NB4 (cell line): Measurements from ENCODE around the gene TRIM38.

Source experiments
- DNase-seq: peaks from one replicate; pipeline ENCODE4 v3.0.0; 2010; ENCODE audit warnings: low read depth
- H3K4me3 ChIP-seq: one replicate; pipeline ENCODE4 v1.5.1; 2011; ENCODE audit warnings: mild to moderate bottlenecking, low read depth, low read length, moderate library complexity
- CTCF ChIP-seq: IDR thresholded peaks from one replicate; pipeline ENCODE4 v1.5.1; 2012; ENCODE audit warnings: low read depth, low read length
- MAX ChIP-seq: IDR thresholded peaks from 2 replicates; pipeline ENCODE4 v1.6.1; 2011; ENCODE audit warnings: low read depth, low read length
- MYC ChIP-seq: IDR thresholded peaks from 2 replicates; pipeline ENCODE4 v1.6.1; 2011; ENCODE audit warnings: low read depth, low read length
- POLR2A ChIP-seq: IDR thresholded peaks from 2 replicates; pipeline ENCODE4 v1.6.1; 2011; ENCODE audit warnings: mild to moderate bottlenecking; ENCODE audit not compliant: insufficient read length; ENCODE audit errors: extremely low read depth

TRIM38 gene

GRCh38 chr6:25973923-25974555 lies 11.4 kb downstream of the TRIM38 start:
- no peak for TF ChIP-seq POLR2A
- H3K4me3 ChIP-seq, result no peak overlapping the region
- DNase-seq, result no peak

GRCh38 chr6:25975923-25976560 lies 13.4 kb downstream of the TRIM38 start:
- H3K4me3 ChIP-seq, result no peak overlapping the region
- no peak for DNase-seq

GRCh38 chr6:25980935-25981334 lies 18.3 kb downstream of the TRIM38 start:
- no peak for DNase-seq
- TF ChIP-seq POLR2A, result no peak
- no peak for TF ChIP-seq MYC
- TF ChIP-seq MAX, result no peak
- no peak for TF ChIP-seq CTCF
- no peak overlapping the region for H3K4me3 ChIP-seq

More at GRCh38 chr6:25975923-25976560, 13.4 kb downstream of the TRIM38 start:
- TF ChIP-seq POLR2A (no peak), MAX (no peak), MYC (no peak), CTCF (no peak)

GRCh38 chr6:25981568-25982263 lies 19.1 kb downstream of the TRIM38 start:
- H3K4me3 ChIP-seq, result no peak overlapping the region
- no peak for DNase-seq
- TF ChIP-seq MAX (no peak), CTCF (no peak), MYC (no peak), POLR2A (no peak)

GRCh38 chr6:25984265-25984664 lies 21.7 kb downstream of the TRIM38 start:
- DNase-seq, result no peak
- H3K4me3 ChIP-seq, result no peak overlapping the region
- no peak for TF ChIP-seq MYC
- TF ChIP-seq MAX, result no peak

- H3K4me3 ChIP-seq, result no peak overlapping the region
- DNase-seq, result no peak
- no peak for TF ChIP-seq CTCF
- no peak for TF ChIP-seq MAX
- TF ChIP-seq MYC, result no peak
- no peak for TF ChIP-seq POLR2A
Measured at GRCh38 chr6:25987845-25988244, 25.2 kb downstream of the TRIM38 start.
